ENCODE measurements around the gene AVPR1A.

AVPR1A gene

DNA sequence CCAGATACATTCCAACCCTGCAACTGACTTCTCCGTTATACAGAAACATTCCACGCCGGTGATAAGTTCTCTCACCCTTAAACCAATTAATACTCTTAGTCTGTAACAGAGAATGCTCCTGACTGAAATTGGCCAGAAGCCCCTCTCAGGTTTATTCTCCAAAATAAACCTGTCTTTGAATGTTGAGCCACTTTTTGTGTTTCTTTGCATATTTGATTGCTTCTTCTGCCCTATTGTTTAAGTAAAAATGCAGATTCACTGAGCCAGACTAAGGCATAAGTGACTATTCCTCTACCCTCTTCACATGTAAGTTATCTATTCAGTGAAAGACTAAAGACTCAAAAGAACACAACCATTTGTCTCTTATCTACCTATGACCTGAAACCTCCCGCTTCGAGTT is 3.6 kb upstream of the AVPR1A start:
- Histone ChIP-seq H4K91ac (ENCODE audit: low read length) (no peak overlapping the region), H3K79me1 (replicated peaks; ENCODE audit: low read length, poor library complexity, severe bottlenecking) (no peaks in the 10 kb centered on the region), H2AFZ (ENCODE audit: low read depth, low read length) (no peak overlapping the region), H3K27me3 (ENCODE audit: control insufficient read depth in 1 of 2, insufficient read depth in 1 of 2, low read length in 2 of 2) (peaks cover 24 to 51% of the 10 kb centered on the region in 2 experiments), H3K4me2 (ENCODE audit: low read length, poor library complexity, severe bottlenecking) (no peak overlapping the region), H4K8ac (ENCODE audit: low read length) (no peak overlapping the region), H2BK15ac (ENCODE audit: low read depth, poor library complexity, severe bottlenecking) (no peak overlapping the region), H3K27ac (ENCODE audit: low read length, poor library complexity, severe bottlenecking) (no peak overlapping the region), H3K4ac (ENCODE audit: low read depth in 1 of 2, low read length in 2 of 2) (no peak overlapping the region), H3K23ac (ENCODE audit: low read length in 2 of 2) (no peak overlapping the region), H3K14ac (ENCODE audit: low read length in 2 of 2) (no peak overlapping the region), H2BK12ac (ENCODE audit: low read length in 2 of 2) (no peak overlapping the region), H3K18ac (ENCODE audit: low read depth in 1 of 2, low read length in 2 of 2) (no peak overlapping the region), H2BK120ac (ENCODE audit: low read depth, low read length) (no peak overlapping the region), H2AK5ac (ENCODE audit: low read length, severe bottlenecking) (no peak overlapping the region), H3K9me3 (ENCODE audit: control insufficient read depth, low read length) (no peaks in the 10 kb centered on the region), H3K36me3 (ENCODE audit: control insufficient read depth in 1 of 2, insufficient read depth in 2 of 2, low read depth in 1 of 2, low read length in 2 of 2) (peaks cover 0 to 7% of the 10 kb centered on the region in 2 experiments), H3K9ac (ENCODE audit: low read length) (no peak overlapping the region), H3K4me1 (ENCODE audit: control insufficient read depth, insufficient read depth, low read depth, low read length) (peaks cover 22% of the 10 kb centered on the region), H2BK5ac (ENCODE audit: low read depth, low read length, poor library complexity, severe bottlenecking) (no peak overlapping the region), H3K4me3 (ENCODE audit: insufficient read depth in 1 of 2, low read depth in 1 of 2, low read length in 2 of 2) (no peak overlapping the region)
- WGBS, result 87% methylated on average over 4 of the region's 5 CpGs
- DNase-seq, result no peak

DNA sequence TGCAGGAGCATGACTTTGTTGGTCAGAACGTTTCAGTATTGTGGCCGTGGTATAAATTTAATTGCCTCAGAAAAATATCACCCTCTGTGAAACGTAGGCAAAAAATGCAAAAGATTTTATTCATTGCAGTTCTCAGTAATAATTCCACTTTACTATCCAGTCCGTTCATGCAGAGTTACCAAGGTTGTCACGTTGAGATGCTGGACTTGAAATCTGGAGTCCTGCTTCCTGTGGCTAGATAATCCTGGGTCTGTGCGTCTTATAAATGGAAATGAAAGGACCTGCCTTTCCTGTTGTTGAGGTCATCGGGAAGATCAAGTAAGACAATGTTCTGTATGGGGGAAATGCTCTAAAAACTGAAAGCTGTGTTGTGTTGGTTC is 1.3 kb upstream of the AVPR1A start:
- Histone ChIP-seq H3K4ac (ENCODE audit: low read depth in 1 of 2, low read length in 2 of 2) (no peak overlapping the region), H3K4me1 (ENCODE audit: control insufficient read depth, insufficient read depth, low read depth, low read length) (peaks cover 22% of the 10 kb centered on the region), H3K4me2 (ENCODE audit: low read length, poor library complexity, severe bottlenecking) (peak overlapping the region; percentile 90), H2BK12ac (ENCODE audit: low read length in 2 of 2) (no peak overlapping the region), H3K27ac (ENCODE audit: low read length, poor library complexity, severe bottlenecking) (no peak overlapping the region), H3K18ac (ENCODE audit: low read depth in 1 of 2, low read length in 2 of 2) (no peak overlapping the region), H2AK5ac (ENCODE audit: low read length, severe bottlenecking) (no peak overlapping the region), H3K79me1 (replicated peaks; ENCODE audit: low read length, poor library complexity, severe bottlenecking) (no peaks in the 10 kb centered on the region), H3K14ac (ENCODE audit: low read length in 2 of 2) (no peak overlapping the region), H2BK15ac (ENCODE audit: low read depth, poor library complexity, severe bottlenecking) (no peak overlapping the region), H3K23ac (ENCODE audit: low read length in 2 of 2) (no peak overlapping the region), H3K9me3 (ENCODE audit: control insufficient read depth, low read length) (no peaks in the 10 kb centered on the region), H4K91ac (ENCODE audit: low read length) (no peak overlapping the region), H2AFZ (ENCODE audit: low read depth, low read length) (no peak overlapping the region), H4K8ac (ENCODE audit: low read length) (no peak overlapping the region), H2BK5ac (ENCODE audit: low read depth, low read length, poor library complexity, severe bottlenecking) (no peak overlapping the region), H2BK120ac (ENCODE audit: low read depth, low read length) (no peak overlapping the region), H3K9ac (ENCODE audit: low read length) (no peak overlapping the region), H3K36me3 (ENCODE audit: control insufficient read depth in 1 of 2, insufficient read depth in 2 of 2, low read depth in 1 of 2, low read length in 2 of 2) (peaks cover 0 to 7% of the 10 kb centered on the region in 2 experiments), H3K4me3 (ENCODE audit: insufficient read depth in 1 of 2, low read depth in 1 of 2, low read length in 2 of 2) (no peak overlapping the region), H3K27me3 (ENCODE audit: control insufficient read depth in 1 of 2, insufficient read depth in 1 of 2, low read length in 2 of 2) (peaks cover 27 to 69% of the 10 kb centered on the region in 2 experiments)
- no peak for DNase-seq
- WGBS, result 47% methylated on average over 5 of the region's 7 CpGs

GRCh38 chr12:63151623-63152320 is 771 bp upstream of the AVPR1A start:
- peak; percentile 31 for DNase-seq
- Histone ChIP-seq H2BK15ac (ENCODE audit: low read depth, poor library complexity, severe bottlenecking) (no peak overlapping the region), H3K9ac (ENCODE audit: low read length) (no peak overlapping the region), H2BK5ac (ENCODE audit: low read depth, low read length, poor library complexity, severe bottlenecking) (no peak overlapping the region), H3K14ac (ENCODE audit: low read length in 2 of 2) (no peak overlapping the region), H3K27me3 (ENCODE audit: control insufficient read depth in 1 of 2, insufficient read depth in 1 of 2, low read length in 2 of 2) (peaks cover 27 to 71% of the 10 kb centered on the region in 2 experiments), H3K23ac (ENCODE audit: low read length in 2 of 2) (no peak overlapping the region), H2BK12ac (ENCODE audit: low read length in 2 of 2) (no peak overlapping the region), H3K9me3 (ENCODE audit: control insufficient read depth, low read length) (no peaks in the 10 kb centered on the region), H3K4me2 (ENCODE audit: low read length, poor library complexity, severe bottlenecking) (peak overlapping the region; percentile 90), H3K4me3 (ENCODE audit: insufficient read depth in 1 of 2, low read depth in 1 of 2, low read length in 2 of 2) (peak overlapping the region; percentile 41 to 75), H3K4me1 (ENCODE audit: control insufficient read depth, insufficient read depth, low read depth, low read length) (peaks cover 22% of the 10 kb centered on the region), H2AFZ (ENCODE audit: low read depth, low read length) (no peak overlapping the region), H3K27ac (ENCODE audit: low read length, poor library complexity, severe bottlenecking) (no peak overlapping the region), H4K8ac (ENCODE audit: low read length) (no peak overlapping the region), H2BK120ac (ENCODE audit: low read depth, low read length) (no peak overlapping the region), H3K18ac (ENCODE audit: low read depth in 1 of 2, low read length in 2 of 2) (no peak overlapping the region), H4K91ac (ENCODE audit: low read length) (no peak overlapping the region), H3K4ac (ENCODE audit: low read depth in 1 of 2, low read length in 2 of 2) (no peak overlapping the region), H3K79me1 (replicated peaks; ENCODE audit: low read length, poor library complexity, severe bottlenecking) (no peaks in the 10 kb centered on the region), H2AK5ac (ENCODE audit: low read length, severe bottlenecking) (no peak overlapping the region), H3K36me3 (ENCODE audit: control insufficient read depth in 1 of 2, insufficient read depth in 2 of 2, low read depth in 1 of 2, low read length in 2 of 2) (peaks cover 0 to 7% of the 10 kb centered on the region in 2 experiments)
- WGBS, result 3% methylated on average over 22 of the region's 26 CpGs

DNA sequence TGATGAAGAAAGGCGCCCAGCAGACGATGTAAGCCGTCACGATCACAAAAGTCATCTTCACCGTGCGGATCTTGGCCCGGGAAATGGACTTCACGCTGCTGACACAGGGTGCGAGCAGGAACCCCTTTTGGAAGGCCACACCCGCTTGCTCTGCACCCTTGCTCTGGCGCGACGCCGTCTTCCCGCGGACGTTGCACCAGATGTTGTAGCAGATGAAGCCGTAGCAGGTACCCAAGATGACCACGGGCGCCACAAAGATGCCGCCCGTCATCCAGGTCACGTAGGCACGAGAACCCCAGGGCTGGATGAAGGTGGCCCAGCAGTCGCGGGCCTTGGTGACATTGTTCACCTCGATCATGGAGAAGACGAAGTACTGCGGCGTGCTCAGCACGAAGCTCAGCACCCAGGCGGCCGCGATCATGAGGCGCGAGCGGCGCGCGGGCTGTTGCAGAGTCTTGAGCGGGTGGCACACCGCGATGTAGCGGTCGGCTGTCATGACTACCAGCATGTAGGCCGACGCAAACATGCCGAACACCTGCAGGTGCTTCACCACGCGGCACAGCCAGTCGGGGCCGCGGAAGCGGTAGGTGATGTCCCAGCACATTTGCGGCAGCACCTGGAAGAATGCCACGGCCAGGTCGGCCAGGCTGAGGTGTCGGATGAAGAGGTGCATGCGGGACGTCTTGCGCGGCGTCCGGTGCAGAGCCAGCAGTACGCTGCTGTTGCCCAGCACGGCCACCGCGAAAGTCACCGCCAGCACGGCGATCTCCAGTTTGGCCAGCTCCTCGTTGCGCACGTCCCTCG is 890 bp downstream of the AVPR1A start:
- H3K79me1 ChIP-seq (replicated peaks; ENCODE audit: low read length, poor library complexity, severe bottlenecking), result no peaks in the 10 kb centered on the region
- no peak overlapping the region for H2AFZ ChIP-seq (ENCODE audit: low read depth, low read length)
- H4K8ac ChIP-seq (ENCODE audit: low read length), result no peak overlapping the region
- H2BK5ac ChIP-seq (ENCODE audit: low read depth, low read length, poor library complexity, severe bottlenecking), result no peak overlapping the region
- H3K14ac ChIP-seq (ENCODE audit: low read length in 2 of 2), result no peak overlapping the region
- H2BK12ac ChIP-seq (ENCODE audit: low read length in 2 of 2), result no peak overlapping the region
- no peak overlapping the region for H4K91ac ChIP-seq (ENCODE audit: low read length)
- H3K36me3 ChIP-seq (ENCODE audit: control insufficient read depth in 1 of 2, insufficient read depth in 2 of 2, low read depth in 1 of 2, low read length in 2 of 2), result peaks cover 0 to 7% of the 10 kb centered on the region in 2 experiments
- H3K4me1 ChIP-seq (ENCODE audit: control insufficient read depth, insufficient read depth, low read depth, low read length), result peaks cover 22% of the 10 kb centered on the region
- H3K18ac ChIP-seq (ENCODE audit: low read depth in 1 of 2, low read length in 2 of 2), result no peak overlapping the region
- H3K9me3 ChIP-seq (ENCODE audit: control insufficient read depth, low read length), result no peaks in the 10 kb centered on the region
- no peak overlapping the region for H3K9ac ChIP-seq (ENCODE audit: low read length)
- H3K27me3 ChIP-seq (ENCODE audit: control insufficient read depth in 1 of 2, insufficient read depth in 1 of 2, low read length in 2 of 2), result peaks cover 27 to 76% of the 10 kb centered on the region in 2 experiments
- H2AK5ac ChIP-seq (ENCODE audit: low read length, severe bottlenecking), result no peak overlapping the region
- no peak overlapping the region for H3K4ac ChIP-seq (ENCODE audit: low read depth in 1 of 2, low read length in 2 of 2)
- peak overlapping the region; percentile 55 to 75 for H3K4me3 ChIP-seq (ENCODE audit: insufficient read depth in 1 of 2, low read depth in 1 of 2, low read length in 2 of 2)
- WGBS, result 16% methylated on average over 75 of the region's 75 CpGs
- H3K27ac ChIP-seq (ENCODE audit: low read length, poor library complexity, severe bottlenecking), result no peak overlapping the region
- no peak for DNase-seq
- no peak overlapping the region for H2BK15ac ChIP-seq (ENCODE audit: low read depth, poor library complexity, severe bottlenecking)
- no peak overlapping the region for H2BK120ac ChIP-seq (ENCODE audit: low read depth, low read length)
- no peak overlapping the region for H3K23ac ChIP-seq (ENCODE audit: low read length in 2 of 2)
- H3K4me2 ChIP-seq (ENCODE audit: low read length, poor library complexity, severe bottlenecking), result peak overlapping the region; percentile 90

Data from mesenchymal stem cell (in vitro differentiated cells and primary cell).